ENCODE data around the gene ARHGAP4.

ARHGAP4 gene

DNA sequence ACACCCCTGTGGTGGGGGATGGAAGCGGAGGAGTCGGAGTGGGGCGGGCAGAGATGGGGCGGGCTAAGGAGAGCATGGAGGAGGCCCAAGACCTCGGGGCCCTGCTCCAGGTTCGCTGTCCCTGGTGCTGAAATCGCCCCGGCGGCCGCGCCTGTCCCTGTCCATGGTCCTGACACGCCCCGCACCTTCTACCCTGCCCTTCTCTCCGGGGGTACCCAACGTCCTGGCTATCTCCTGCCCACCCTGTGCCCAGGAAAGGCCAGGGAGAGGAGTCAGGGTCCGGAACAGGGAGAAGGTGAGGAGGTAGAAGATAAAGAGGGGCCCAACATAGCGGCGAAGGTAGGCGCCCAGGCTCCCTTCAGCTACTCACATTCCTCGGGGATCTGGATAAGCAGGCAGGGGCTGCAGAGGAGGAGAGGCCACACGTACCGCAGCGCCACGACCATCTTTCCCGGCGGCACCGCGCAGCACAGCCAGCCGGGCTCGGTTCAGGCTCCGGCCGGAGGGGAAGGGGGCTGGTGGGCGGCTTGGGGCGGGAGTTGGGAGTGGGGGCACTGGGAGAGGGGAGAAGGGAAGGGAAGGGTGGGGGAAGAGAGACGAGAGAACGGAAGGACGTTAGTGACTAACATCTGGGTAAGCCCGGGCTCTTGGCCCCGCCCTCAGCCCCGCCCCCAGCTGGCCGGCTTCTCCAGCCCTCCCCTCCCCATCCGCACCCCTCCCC lies 50.5 kb downstream of the ARHGAP4 start:
- no peak overlapping the region for H3K4me3 ChIP-seq
- peak in 1 of 2 donors; percentile 65 for DNase-seq
- H3K9me3 ChIP-seq = no peaks in the 10 kb centered on the region
- H3K27ac ChIP-seq = no peak overlapping the region
- no peaks in the 10 kb centered on the region for H3K36me3 ChIP-seq
- intact Hi-C loops (cut with DNase I; ENCODE audit: low total_unique reads) = no loop called here
- H3K27me3 ChIP-seq = peaks cover 0 to 39% of the 10 kb centered on the region in 2 donors
- TF ChIP-seq, protein P1, sequence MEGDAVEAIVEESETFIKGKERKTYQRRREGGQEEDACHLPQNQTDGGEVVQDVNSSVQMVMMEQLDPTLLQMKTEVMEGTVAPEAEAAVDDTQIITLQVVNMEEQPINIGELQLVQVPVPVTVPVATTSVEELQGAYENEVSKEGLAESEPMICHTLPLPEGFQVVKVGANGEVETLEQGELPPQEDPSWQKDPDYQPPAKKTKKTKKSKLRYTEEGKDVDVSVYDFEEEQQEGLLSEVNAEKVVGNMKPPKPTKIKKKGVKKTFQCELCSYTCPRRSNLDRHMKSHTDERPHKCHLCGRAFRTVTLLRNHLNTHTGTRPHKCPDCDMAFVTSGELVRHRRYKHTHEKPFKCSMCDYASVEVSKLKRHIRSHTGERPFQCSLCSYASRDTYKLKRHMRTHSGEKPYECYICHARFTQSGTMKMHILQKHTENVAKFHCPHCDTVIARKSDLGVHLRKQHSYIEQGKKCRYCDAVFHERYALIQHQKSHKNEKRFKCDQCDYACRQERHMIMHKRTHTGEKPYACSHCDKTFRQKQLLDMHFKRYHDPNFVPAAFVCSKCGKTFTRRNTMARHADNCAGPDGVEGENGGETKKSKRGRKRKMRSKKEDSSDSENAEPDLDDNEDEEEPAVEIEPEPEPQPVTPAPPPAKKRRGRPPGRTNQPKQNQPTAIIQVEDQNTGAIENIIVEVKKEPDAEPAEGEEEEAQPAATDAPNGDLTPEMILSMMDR (IDR thresholded peaks at IDR 0.05) = no peak
- no peaks in the 10 kb centered on the region for H3K4me1 ChIP-seq

DNA sequence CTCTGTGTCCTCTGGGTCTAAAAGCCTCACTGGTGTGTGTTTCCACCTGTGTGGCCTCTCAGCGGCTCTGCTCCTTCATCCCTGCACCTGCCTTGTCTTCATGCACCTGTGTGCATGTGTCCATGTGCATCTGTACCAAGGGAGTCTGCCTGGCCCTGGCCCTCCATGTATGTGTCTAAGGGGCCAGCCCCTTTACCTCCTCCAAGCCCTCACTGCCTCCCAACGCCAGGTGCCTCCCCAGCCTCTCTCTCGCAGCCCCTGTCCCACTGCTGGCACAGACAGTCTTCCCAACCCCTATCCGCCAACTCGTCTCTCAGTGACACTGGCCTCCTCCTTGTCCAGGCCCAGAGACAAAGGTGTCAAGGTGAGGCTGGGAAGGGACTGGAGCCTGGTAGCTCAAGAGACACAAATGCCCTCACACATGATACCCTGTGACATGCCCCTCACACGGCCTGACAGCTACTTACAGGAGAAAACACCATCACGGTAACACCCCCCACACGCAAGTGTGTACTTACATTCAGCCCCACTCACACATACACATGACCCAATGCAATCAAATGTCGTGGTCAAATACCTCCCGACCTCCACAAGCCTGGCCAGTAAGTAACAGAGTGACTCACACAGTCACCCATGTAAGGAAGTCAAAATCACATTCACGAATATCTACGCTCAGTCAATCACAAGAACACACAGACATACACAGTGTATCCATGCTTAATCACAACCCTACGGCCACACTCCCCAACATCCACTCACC lies 51.5 kb downstream of the ARHGAP4 start:
- DNase-seq = no peak
- H3K4me1 ChIP-seq = no peaks in the 10 kb centered on the region
- no peaks in the 10 kb centered on the region for H3K9me3 ChIP-seq
- peaks cover 0 to 36% of the 10 kb centered on the region in 2 donors for H3K27me3 ChIP-seq
- H3K27ac ChIP-seq = no peak overlapping the region
- no peaks in the 10 kb centered on the region for H3K36me3 ChIP-seq
- TF ChIP-seq, protein P1 (IDR thresholded peaks at IDR 0.05) = no peak
- intact Hi-C loops (cut with DNase I; ENCODE audit: low total_unique reads) = no loop called here
- no peak overlapping the region for H3K4me3 ChIP-seq

DNA sequence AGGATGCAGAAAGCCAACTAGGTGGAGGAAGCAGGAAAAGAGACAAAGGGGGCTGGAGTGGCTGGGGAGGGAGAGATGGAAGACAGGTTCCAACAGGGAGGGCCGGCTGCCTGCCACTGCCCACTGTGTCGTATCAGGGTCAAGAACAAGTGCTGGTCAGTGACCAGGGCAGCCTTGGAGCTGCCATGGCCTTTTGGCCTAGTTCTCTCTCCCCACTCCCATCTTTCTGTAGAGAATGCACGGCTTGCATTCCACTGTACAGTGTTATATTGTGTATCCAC lies 52.0 kb downstream of the ARHGAP4 start:
- Histone ChIP-seq H3K9me3 (no peaks in the 10 kb centered on the region), H3K36me3 (no peaks in the 10 kb centered on the region), H3K27ac (no peak overlapping the region), H3K4me3 (no peak overlapping the region), H3K4me1 (no peaks in the 10 kb centered on the region), H3K27me3 (peaks cover 0 to 32% of the 10 kb centered on the region in 2 donors)
- TF ChIP-seq, protein P1 (IDR thresholded peaks at IDR 0.05) = no peak
- intact Hi-C loops (cut with DNase I; ENCODE audit: low total_unique reads) = no loop called here
- DNase-seq = no peak

- Histone ChIP-seq H3K4me1 (no peaks in the 10 kb centered on the region), H3K9me3 (no peaks in the 10 kb centered on the region), H3K27me3 (peaks cover 0 to 32% of the 10 kb centered on the region in 2 donors), H3K27ac (no peak overlapping the region), H3K36me3 (no peaks in the 10 kb centered on the region), H3K4me3 (no peak overlapping the region)
- DNase-seq = no peak
- intact Hi-C loops (cut with DNase I; ENCODE audit: low total_unique reads) = no loop called here
- TF ChIP-seq, protein P1 (IDR thresholded peaks at IDR 0.05) = no peak
These were observed 52.6 kb downstream of the ARHGAP4 start for GRCh38 chrX:153873282-153874084.

DNA sequence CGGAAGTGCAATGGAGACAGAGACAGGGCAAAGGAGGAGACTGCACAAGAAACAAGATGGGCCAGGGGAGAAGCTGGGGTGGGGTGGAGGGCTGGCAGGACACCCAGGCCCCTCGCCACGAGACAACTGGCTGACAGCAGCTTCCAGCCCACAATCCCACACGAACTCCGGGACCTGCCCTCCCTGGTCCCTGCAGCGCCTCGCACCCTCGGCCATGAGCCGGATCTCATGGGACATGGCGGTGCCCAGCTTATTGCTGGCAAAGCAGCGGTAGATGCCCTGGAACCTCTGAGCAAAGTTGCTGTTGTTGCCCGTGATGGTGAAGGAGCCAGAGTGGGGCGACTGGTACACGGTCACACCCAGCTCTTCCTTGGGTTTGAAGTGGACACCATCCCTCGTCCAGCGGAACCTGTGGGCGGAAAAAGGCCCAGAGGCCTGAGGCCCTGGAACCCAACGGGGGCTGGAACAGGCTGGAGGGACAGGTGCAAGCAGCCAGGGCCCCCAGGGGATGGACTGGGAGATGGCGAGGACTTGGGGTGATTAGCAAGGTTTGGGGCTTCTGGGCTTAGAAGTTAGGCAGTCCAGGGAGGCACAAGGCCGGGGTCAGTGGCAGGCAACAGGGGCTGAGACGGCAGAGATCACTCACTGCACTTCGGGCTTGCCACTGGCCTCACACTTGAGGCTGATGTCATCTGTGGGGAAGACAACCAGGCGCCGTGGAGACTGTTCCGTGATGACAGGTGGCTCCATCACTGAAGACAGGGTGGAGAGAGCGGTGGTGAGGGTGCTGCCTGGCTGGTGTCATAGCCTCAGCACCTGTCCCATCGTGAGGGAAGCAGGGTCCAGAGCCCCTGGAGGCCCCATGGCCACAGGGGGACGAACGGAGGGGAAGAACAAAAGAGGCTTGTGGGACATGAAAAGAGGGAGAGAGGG lies 53.9 kb downstream of the ARHGAP4 start:
- peaks cover 0 to 22% of the 10 kb centered on the region in 2 donors for H3K27me3 ChIP-seq
- TF ChIP-seq, protein P1 (IDR thresholded peaks at IDR 0.05) = no peak
- no peak for DNase-seq
- no peaks in the 10 kb centered on the region for H3K4me1 ChIP-seq
- H3K4me3 ChIP-seq = no peak overlapping the region
- intact Hi-C loops (cut with DNase I; ENCODE audit: low total_unique reads) = no loop called here
- H3K27ac ChIP-seq = no peak overlapping the region
- H3K9me3 ChIP-seq = no peaks in the 10 kb centered on the region
- H3K36me3 ChIP-seq = no peaks in the 10 kb centered on the region
